Nephron progenitor cell (in vitro differentiated cells): ENCODE measurements around the gene TOMM40.
"Not testable (repeated sequence)": the region's sequence is repeated elsewhere in the genome, so short reads cannot be mapped to it uniquely, and the experiment has no call there.

Experiments used
- DNase-seq: peaks from one replicate; pipeline ENCODE4 v3.0.0; 2021
- H3K27ac Mint-ChIP-seq: 2 replicates; pipeline ENCODE4 v1.8.0; 2021; ENCODE audit warnings: mild to moderate bottlenecking, moderate library complexity, mixed read lengths
- H3K27me3 Mint-ChIP-seq: 2 replicates; pipeline ENCODE4 v1.8.0; 2021; ENCODE audit warnings: mild to moderate bottlenecking, low read depth, mixed read lengths; ENCODE audit not compliant: poor library complexity
- H3K36me3 Mint-ChIP-seq: 2 replicates; pipeline ENCODE4 v1.8.0; 2021; ENCODE audit warnings: low read depth, mixed read lengths
- H3K4me1 Mint-ChIP-seq: 2 replicates; pipeline ENCODE4 v1.8.0; 2021; ENCODE audit warnings: mixed read lengths
- H3K4me3 Mint-ChIP-seq: 2 replicates; pipeline ENCODE4 v1.8.0; 2021; ENCODE audit warnings: mild to moderate bottlenecking, moderate library complexity, mixed read lengths
- H3K9me3 Mint-ChIP-seq: 2 replicates; pipeline ENCODE4 v1.8.0; 2021; ENCODE audit warnings: mild to moderate bottlenecking, moderate library complexity, mixed read lengths
- CTCF ChIP-seq: fragments of 200-600 bp; sonication (generic); IDR thresholded peaks from 2 replicates; pipeline ENCODE4 v1.5.0; 2021; ENCODE audit warnings: antibody characterized with exemption

Gene TOMM40

GRCh38 chr19:44883922-44884321 is 7.1 kb upstream of the TOMM40 start:
- Mint-ChIP-seq H3K27ac (no peak overlapping the region), H3K4me3 (no peak overlapping the region), H3K9me3 (no peaks in the 10 kb centered on the region), H3K4me1 (peaks cover 18% of the 10 kb centered on the region), H3K36me3 (peaks cover 49% of the 10 kb centered on the region), H3K27me3 (no peaks in the 10 kb centered on the region)
- DNase-seq: no peak
- no peak for TF ChIP-seq CTCF

- no peak overlapping the region for H3K27ac Mint-ChIP-seq
- TF ChIP-seq CTCF: no peak
- no peaks in the 10 kb centered on the region for H3K9me3 Mint-ChIP-seq
- H3K36me3 Mint-ChIP-seq: peaks cover 53% of the 10 kb centered on the region
- no peak overlapping the region for H3K4me3 Mint-ChIP-seq
- no peak for DNase-seq
- peaks cover 19% of the 10 kb centered on the region for H3K4me1 Mint-ChIP-seq
- no peaks in the 10 kb centered on the region for H3K27me3 Mint-ChIP-seq
These were observed 6.5 kb upstream of the TOMM40 start for GRCh38 chr19:44884566-44884965.

GRCh38 chr19:44886141-44886540 is 4.9 kb upstream of the TOMM40 start:
- Mint-ChIP-seq H3K27ac (no peak overlapping the region), H3K9me3 (no peaks in the 10 kb centered on the region), H3K36me3 (peaks cover 53% of the 10 kb centered on the region), H3K4me3 (no peak overlapping the region), H3K27me3 (peaks cover 3% of the 10 kb centered on the region), H3K4me1 (peaks cover 22% of the 10 kb centered on the region)
- DNase-seq: no peak
- no peak for TF ChIP-seq CTCF

- Mint-ChIP-seq H3K4me3 (no peak overlapping the region), H3K36me3 (peaks cover 55% of the 10 kb centered on the region), H3K27ac (peak overlapping the region; percentile 76), H3K4me1 (peaks cover 30% of the 10 kb centered on the region), H3K27me3 (peaks cover 3% of the 10 kb centered on the region), H3K9me3 (no peaks in the 10 kb centered on the region)
- TF ChIP-seq CTCF: no peak
- DNase-seq: no peak
These were observed 3.4 kb upstream of the TOMM40 start for GRCh38 chr19:44887648-44888047.

GRCh38 chr19:44888335-44888734 is 2.7 kb upstream of the TOMM40 start:
- not testable (repeated sequence) for H3K27ac Mint-ChIP-seq, H3K27me3 Mint-ChIP-seq, H3K4me3 Mint-ChIP-seq, DNase-seq, H3K9me3 Mint-ChIP-seq
- Mint-ChIP-seq H3K36me3 (peaks cover 57% of the 10 kb centered on the region), H3K4me1 (peaks cover 36% of the 10 kb centered on the region)

GRCh38 chr19:44889830-44890365 is 1.2 kb upstream of the TOMM40 start:
- DNase-seq: no peak
- Mint-ChIP-seq H3K4me1 (peaks cover 32% of the 10 kb centered on the region), H3K27ac (peak overlapping the region; percentile 98), H3K27me3 (peaks cover 3% of the 10 kb centered on the region), H3K9me3 (no peaks in the 10 kb centered on the region), H3K36me3 (peaks cover 62% of the 10 kb centered on the region), H3K4me3 (peak overlapping the region; percentile 84)
- no peak for TF ChIP-seq CTCF
